ENCODE measurements around the gene TAS1R2.
"Not testable (repeated sequence)": the region's sequence is repeated elsewhere in the genome, so short reads cannot be mapped to it uniquely, and the experiment has no call there.

Gene TAS1R2

GRCh38 chr1:18899363-18900049 lies 40.0 kb upstream of the TAS1R2 start:
- H3K27me3 ChIP-seq (ENCODE audit: control insufficient read depth in 5 of 5, insufficient read depth in 4 of 5, low read length in 5 of 5), result no peaks in the 10 kb centered on the region
- peaks cover 0 to 26% (median 8%) of the 10 kb centered on the region in 5 donors for H3K36me3 ChIP-seq (ENCODE audit: control insufficient read depth in 5 of 5, insufficient read depth in 5 of 5, low read length in 5 of 5)
- peak overlapping the region; percentile 38 for H3K27ac ChIP-seq (ENCODE audit: low read depth, low read length)
- no peaks in the 10 kb centered on the region for H3K9me3 ChIP-seq (ENCODE audit: control insufficient read depth in 5 of 5, low read length in 5 of 5)
- no peak overlapping the region for H3K4me3 ChIP-seq (ENCODE audit: low read depth in 1 of 5, low read length in 5 of 5)
- H3K9ac ChIP-seq (ENCODE audit: low read length in 5 of 5), result peak overlapping the region in 4 of 5 donors; percentile 31 to 62 (median 38)
- H3K4me1 ChIP-seq (ENCODE audit: control insufficient read depth in 5 of 5, insufficient read depth in 5 of 5, low read length in 5 of 5), result peaks cover 7 to 64% (median 58%) of the 10 kb centered on the region in 5 donors

- H3K9ac ChIP-seq (ENCODE audit: low read length in 5 of 5), result peak overlapping the region in 2 of 5 donors; percentile 33 to 62
- H3K27ac ChIP-seq (ENCODE audit: low read depth, low read length), result no peak overlapping the region
- no peaks in the 10 kb centered on the region for H3K9me3 ChIP-seq (ENCODE audit: control insufficient read depth in 5 of 5, low read length in 5 of 5)
- no peaks in the 10 kb centered on the region for H3K27me3 ChIP-seq (ENCODE audit: control insufficient read depth in 5 of 5, insufficient read depth in 4 of 5, low read length in 5 of 5)
- peaks cover 0 to 26% (median 8%) of the 10 kb centered on the region in 5 donors for H3K36me3 ChIP-seq (ENCODE audit: control insufficient read depth in 5 of 5, insufficient read depth in 5 of 5, low read length in 5 of 5)
- H3K4me3 ChIP-seq (ENCODE audit: low read depth in 1 of 5, low read length in 5 of 5), result no peak overlapping the region
- peaks cover 6 to 70% (median 65%) of the 10 kb centered on the region in 5 donors for H3K4me1 ChIP-seq (ENCODE audit: control insufficient read depth in 5 of 5, insufficient read depth in 5 of 5, low read length in 5 of 5)
Measured at GRCh38 chr1:18898567-18898966, 39.1 kb upstream of the TAS1R2 start.

- H3K9ac ChIP-seq (ENCODE audit: low read length in 5 of 5), result no peak overlapping the region
- no peak overlapping the region for H3K4me3 ChIP-seq (ENCODE audit: low read depth in 1 of 5, low read length in 5 of 5)
- H3K27ac ChIP-seq (ENCODE audit: low read depth, low read length), result no peak overlapping the region
Measured at GRCh38 chr1:18895317-18895716, 35.9 kb upstream of the TAS1R2 start.

GRCh38 chr1:18893120-18893519 lies 33.7 kb upstream of the TAS1R2 start:
- Histone ChIP-seq H3K27ac (ENCODE audit: low read depth, low read length) (peak overlapping the region; percentile 87), H3K4me1 (ENCODE audit: control insufficient read depth in 5 of 5, insufficient read depth in 5 of 5, low read length in 5 of 5) (peaks cover 6 to 61% (median 58%) of the 10 kb centered on the region in 5 donors), H3K9ac (ENCODE audit: low read length in 5 of 5) (no peak overlapping the region), H3K4me3 (ENCODE audit: low read depth in 1 of 5, low read length in 5 of 5) (no peak overlapping the region), H3K9me3 (ENCODE audit: control insufficient read depth in 5 of 5, low read length in 5 of 5) (no peaks in the 10 kb centered on the region), H3K27me3 (ENCODE audit: control insufficient read depth in 5 of 5, insufficient read depth in 4 of 5, low read length in 5 of 5) (no peaks in the 10 kb centered on the region), H3K36me3 (ENCODE audit: control insufficient read depth in 5 of 5, insufficient read depth in 5 of 5, low read length in 5 of 5) (peaks cover 0 to 42% (median 19%) of the 10 kb centered on the region in 5 donors)

More at GRCh38 chr1:18895317-18895716, 35.9 kb upstream of the TAS1R2 start:
- Histone ChIP-seq H3K27me3 (ENCODE audit: control insufficient read depth in 5 of 5, insufficient read depth in 4 of 5, low read length in 5 of 5) (no peaks in the 10 kb centered on the region), H3K4me1 (ENCODE audit: control insufficient read depth in 5 of 5, insufficient read depth in 5 of 5, low read length in 5 of 5) (peaks cover 6 to 73% (median 69%) of the 10 kb centered on the region in 5 donors), H3K9me3 (ENCODE audit: control insufficient read depth in 5 of 5, low read length in 5 of 5) (no peaks in the 10 kb centered on the region), H3K36me3 (ENCODE audit: control insufficient read depth in 5 of 5, insufficient read depth in 5 of 5, low read length in 5 of 5) (peaks cover 0 to 26% (median 8%) of the 10 kb centered on the region in 5 donors)

GRCh38 chr1:18891858-18892257 lies 32.4 kb upstream of the TAS1R2 start:
- H3K36me3 ChIP-seq (ENCODE audit: control insufficient read depth in 5 of 5, insufficient read depth in 5 of 5, low read length in 5 of 5), result peaks cover 0 to 41% (median 18%) of the 10 kb centered on the region in 5 donors
- H3K4me3 ChIP-seq (ENCODE audit: low read depth in 1 of 5, low read length in 5 of 5), result peak overlapping the region in 1 of 5 donors; percentile 19
- peak overlapping the region in 3 of 5 donors; percentile 41 to 62 (median 41) for H3K9ac ChIP-seq (ENCODE audit: low read length in 5 of 5)
- H3K27me3 ChIP-seq (ENCODE audit: control insufficient read depth in 5 of 5, insufficient read depth in 4 of 5, low read length in 5 of 5); H3K9me3 ChIP-seq (ENCODE audit: control insufficient read depth in 5 of 5, low read length in 5 of 5): not testable (repeated sequence)
- H3K4me1 ChIP-seq (ENCODE audit: control insufficient read depth in 5 of 5, insufficient read depth in 5 of 5, low read length in 5 of 5), result peaks cover 6 to 61% (median 58%) of the 10 kb centered on the region in 5 donors
- H3K27ac ChIP-seq (ENCODE audit: low read depth, low read length), result peak overlapping the region; percentile 87

GRCh38 chr1:18891426-18891780 lies 31.9 kb upstream of the TAS1R2 start:
- Histone ChIP-seq H3K9ac (ENCODE audit: low read length in 5 of 5) (peak overlapping the region in 2 of 5 donors; percentile 4 to 21), H3K4me3 (ENCODE audit: low read depth in 1 of 5, low read length in 5 of 5) (no peak overlapping the region), H3K27ac (ENCODE audit: low read depth, low read length) (peak overlapping the region; percentile 54), H3K4me1 (ENCODE audit: control insufficient read depth in 5 of 5, insufficient read depth in 5 of 5, low read length in 5 of 5) (peaks cover 6 to 61% (median 58%) of the 10 kb centered on the region in 5 donors), H3K27me3 (ENCODE audit: control insufficient read depth in 5 of 5, insufficient read depth in 4 of 5, low read length in 5 of 5) (no peaks in the 10 kb centered on the region), H3K36me3 (ENCODE audit: control insufficient read depth in 5 of 5, insufficient read depth in 5 of 5, low read length in 5 of 5) (peaks cover 0 to 38% (median 20%) of the 10 kb centered on the region in 5 donors), H3K9me3 (ENCODE audit: control insufficient read depth in 5 of 5, low read length in 5 of 5) (no peaks in the 10 kb centered on the region)

GRCh38 chr1:18890706-18891425 lies 31.4 kb upstream of the TAS1R2 start:
- H3K36me3 ChIP-seq (ENCODE audit: control insufficient read depth in 5 of 5, insufficient read depth in 5 of 5, low read length in 5 of 5), result peaks cover 0 to 38% (median 22%) of the 10 kb centered on the region in 5 donors
- H3K4me3 ChIP-seq (ENCODE audit: low read depth in 1 of 5, low read length in 5 of 5), result no peak overlapping the region
- peak overlapping the region in 2 of 5 donors; percentile 21 to 22 for H3K9ac ChIP-seq (ENCODE audit: low read length in 5 of 5)
- no peaks in the 10 kb centered on the region for H3K27me3 ChIP-seq (ENCODE audit: control insufficient read depth in 5 of 5, insufficient read depth in 4 of 5, low read length in 5 of 5)
- H3K27ac ChIP-seq (ENCODE audit: low read depth, low read length), result peak overlapping the region; percentile 54
- no peaks in the 10 kb centered on the region for H3K9me3 ChIP-seq (ENCODE audit: control insufficient read depth in 5 of 5, low read length in 5 of 5)
- peaks cover 6 to 59% (median 57%) of the 10 kb centered on the region in 5 donors for H3K4me1 ChIP-seq (ENCODE audit: control insufficient read depth in 5 of 5, insufficient read depth in 5 of 5, low read length in 5 of 5)

GRCh38 chr1:18886003-18886335 lies 26.5 kb upstream of the TAS1R2 start:
- no peak overlapping the region for H3K4me3 ChIP-seq (ENCODE audit: low read depth in 1 of 5, low read length in 5 of 5)
- peaks cover 0 to 77% (median 60%) of the 10 kb centered on the region in 5 donors for H3K36me3 ChIP-seq (ENCODE audit: control insufficient read depth in 5 of 5, insufficient read depth in 5 of 5, low read length in 5 of 5)
- no peaks in the 10 kb centered on the region for H3K27me3 ChIP-seq (ENCODE audit: control insufficient read depth in 5 of 5, insufficient read depth in 4 of 5, low read length in 5 of 5)
- H3K9me3 ChIP-seq (ENCODE audit: control insufficient read depth in 5 of 5, low read length in 5 of 5), result no peaks in the 10 kb centered on the region
- no peak overlapping the region for H3K9ac ChIP-seq (ENCODE audit: low read length in 5 of 5)
- H3K4me1 ChIP-seq (ENCODE audit: control insufficient read depth in 5 of 5, insufficient read depth in 5 of 5, low read length in 5 of 5), result peaks cover 3 to 35% (median 18%) of the 10 kb centered on the region in 5 donors
- H3K27ac ChIP-seq (ENCODE audit: low read depth, low read length), result no peak overlapping the region

GRCh38 chr1:18885311-18886002 lies 26.0 kb upstream of the TAS1R2 start:
- H3K4me1 ChIP-seq (ENCODE audit: control insufficient read depth in 5 of 5, insufficient read depth in 5 of 5, low read length in 5 of 5), result peaks cover under 1 to 30% (median 13%) of the 10 kb centered on the region in 5 donors
- H3K27ac ChIP-seq (ENCODE audit: low read depth, low read length), result no peak overlapping the region
- no peaks in the 10 kb centered on the region for H3K9me3 ChIP-seq (ENCODE audit: control insufficient read depth in 5 of 5, low read length in 5 of 5)
- no peaks in the 10 kb centered on the region for H3K27me3 ChIP-seq (ENCODE audit: control insufficient read depth in 5 of 5, insufficient read depth in 4 of 5, low read length in 5 of 5)
- H3K9ac ChIP-seq (ENCODE audit: low read length in 5 of 5), result no peak overlapping the region
- H3K36me3 ChIP-seq (ENCODE audit: control insufficient read depth in 5 of 5, insufficient read depth in 5 of 5, low read length in 5 of 5), result peaks cover 0 to 82% (median 65%) of the 10 kb centered on the region in 5 donors
- no peak overlapping the region for H3K4me3 ChIP-seq (ENCODE audit: low read depth in 1 of 5, low read length in 5 of 5)
